ENCODE data around the gene SNRNP35.

SNRNP35 gene

GRCh38 chr12:123485756-123486155, 27.8 kb downstream of the SNRNP35 start:
- ATAC-seq, result no peak
- TF ChIP-seq, protein P1, sequence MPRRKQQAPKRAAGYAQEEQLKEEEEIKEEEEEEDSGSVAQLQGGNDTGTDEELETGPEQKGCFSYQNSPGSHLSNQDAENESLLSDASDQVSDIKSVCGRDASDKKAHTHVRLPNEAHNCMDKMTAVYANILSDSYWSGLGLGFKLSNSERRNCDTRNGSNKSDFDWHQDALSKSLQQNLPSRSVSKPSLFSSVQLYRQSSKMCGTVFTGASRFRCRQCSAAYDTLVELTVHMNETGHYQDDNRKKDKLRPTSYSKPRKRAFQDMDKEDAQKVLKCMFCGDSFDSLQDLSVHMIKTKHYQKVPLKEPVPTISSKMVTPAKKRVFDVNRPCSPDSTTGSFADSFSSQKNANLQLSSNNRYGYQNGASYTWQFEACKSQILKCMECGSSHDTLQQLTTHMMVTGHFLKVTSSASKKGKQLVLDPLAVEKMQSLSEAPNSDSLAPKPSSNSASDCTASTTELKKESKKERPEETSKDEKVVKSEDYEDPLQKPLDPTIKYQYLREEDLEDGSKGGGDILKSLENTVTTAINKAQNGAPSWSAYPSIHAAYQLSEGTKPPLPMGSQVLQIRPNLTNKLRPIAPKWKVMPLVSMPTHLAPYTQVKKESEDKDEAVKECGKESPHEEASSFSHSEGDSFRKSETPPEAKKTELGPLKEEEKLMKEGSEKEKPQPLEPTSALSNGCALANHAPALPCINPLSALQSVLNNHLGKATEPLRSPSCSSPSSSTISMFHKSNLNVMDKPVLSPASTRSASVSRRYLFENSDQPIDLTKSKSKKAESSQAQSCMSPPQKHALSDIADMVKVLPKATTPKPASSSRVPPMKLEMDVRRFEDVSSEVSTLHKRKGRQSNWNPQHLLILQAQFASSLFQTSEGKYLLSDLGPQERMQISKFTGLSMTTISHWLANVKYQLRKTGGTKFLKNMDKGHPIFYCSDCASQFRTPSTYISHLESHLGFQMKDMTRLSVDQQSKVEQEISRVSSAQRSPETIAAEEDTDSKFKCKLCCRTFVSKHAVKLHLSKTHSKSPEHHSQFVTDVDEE (CRISPR knock-in tag; IDR thresholded peaks at IDR 0.05), result no peak
- TF ChIP-seq OSR1 (CRISPR knock-in tag; IDR thresholded peaks at IDR 0.05) (no peak), SNAI2 (CRISPR knock-in tag; IDR thresholded peaks at IDR 0.05) (no peak)

DNA sequence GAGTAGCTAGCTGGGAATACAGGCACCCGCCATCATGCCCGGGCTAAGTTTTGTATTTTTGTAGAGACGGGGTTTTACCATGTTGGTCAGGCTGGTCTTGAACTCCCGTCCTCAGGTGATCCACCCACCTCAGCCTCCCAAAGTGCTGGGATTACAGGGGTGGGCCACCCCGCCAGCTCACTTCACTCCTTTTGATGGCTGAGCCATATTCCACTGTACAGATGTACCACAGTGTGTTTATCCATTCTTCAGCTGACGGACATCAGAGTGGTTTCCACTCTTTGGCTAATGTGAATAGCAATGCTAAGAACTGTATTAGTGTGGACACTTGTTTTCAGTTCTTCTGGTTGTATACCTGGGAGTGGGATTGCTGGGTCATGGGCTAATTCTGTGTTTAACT, 29.5 kb downstream of the SNRNP35 start:
- TF ChIP-seq ZNF8 (CRISPR knock-in tag; IDR thresholded peaks at IDR 0.05) (peak; percentile 72), ESRRG (CRISPR knock-in tag; IDR thresholded peaks at IDR 0.05) (no peak)
- ATAC-seq, result no peak

DNA sequence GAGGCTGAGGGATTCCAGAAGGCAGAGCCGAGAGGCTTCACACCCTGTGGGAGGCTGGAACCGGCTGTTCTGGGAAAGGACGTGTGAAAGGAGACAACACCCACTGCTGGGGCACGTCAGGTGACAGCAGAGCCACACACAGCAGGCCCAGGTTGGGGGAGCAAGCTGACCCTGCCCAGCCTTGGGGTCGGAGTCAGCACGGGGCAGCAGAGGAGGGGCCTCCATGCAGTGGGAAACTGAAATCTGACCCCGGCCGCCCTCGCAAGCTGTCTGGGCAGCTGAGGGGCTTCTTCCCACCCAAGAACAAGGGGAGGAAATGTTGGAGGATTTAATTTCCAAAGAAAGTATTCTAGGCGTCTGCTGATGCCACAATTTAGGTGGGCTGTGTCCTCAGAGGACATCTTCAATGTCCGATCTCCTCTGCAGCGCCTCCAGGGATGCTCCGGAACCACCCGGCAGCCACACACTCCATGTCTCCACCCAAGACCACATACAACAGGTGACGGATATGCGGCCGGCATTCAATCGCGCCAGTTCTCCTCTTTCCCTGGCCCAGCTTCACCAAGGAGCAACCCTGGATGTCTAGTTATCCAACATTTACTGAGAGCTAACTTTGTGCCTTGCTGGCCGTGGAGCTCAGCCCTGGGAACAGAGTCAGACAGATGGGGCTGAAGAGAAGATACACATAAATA, 30.7 kb downstream of the SNRNP35 start:
- no peak for ATAC-seq
- no peak for TF ChIP-seq SNAI2 (CRISPR knock-in tag; IDR thresholded peaks at IDR 0.05)
- TF ChIP-seq, protein P2, sequence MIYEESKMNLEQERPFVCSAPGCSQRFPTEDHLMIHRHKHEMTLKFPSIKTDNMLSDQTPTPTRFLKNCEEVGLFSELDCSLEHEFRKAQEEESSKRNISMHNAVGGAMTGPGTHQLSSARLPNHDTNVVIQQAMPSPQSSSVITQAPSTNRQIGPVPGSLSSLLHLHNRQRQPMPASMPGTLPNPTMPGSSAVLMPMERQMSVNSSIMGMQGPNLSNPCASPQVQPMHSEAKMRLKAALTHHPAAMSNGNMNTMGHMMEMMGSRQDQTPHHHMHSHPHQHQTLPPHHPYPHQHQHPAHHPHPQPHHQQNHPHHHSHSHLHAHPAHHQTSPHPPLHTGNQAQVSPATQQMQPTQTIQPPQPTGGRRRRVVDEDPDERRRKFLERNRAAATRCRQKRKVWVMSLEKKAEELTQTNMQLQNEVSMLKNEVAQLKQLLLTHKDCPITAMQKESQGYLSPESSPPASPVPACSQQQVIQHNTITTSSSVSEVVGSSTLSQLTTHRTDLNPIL (CRISPR knock-in tag; IDR thresholded peaks at IDR 0.05; ENCODE audit: low read depth), result no peak
- TF ChIP-seq ARNTL (CRISPR knock-in tag; IDR thresholded peaks at IDR 0.05; ENCODE audit: borderline replicate concordance, low read depth), result no peak
- TF ChIP-seq, protein P3, sequence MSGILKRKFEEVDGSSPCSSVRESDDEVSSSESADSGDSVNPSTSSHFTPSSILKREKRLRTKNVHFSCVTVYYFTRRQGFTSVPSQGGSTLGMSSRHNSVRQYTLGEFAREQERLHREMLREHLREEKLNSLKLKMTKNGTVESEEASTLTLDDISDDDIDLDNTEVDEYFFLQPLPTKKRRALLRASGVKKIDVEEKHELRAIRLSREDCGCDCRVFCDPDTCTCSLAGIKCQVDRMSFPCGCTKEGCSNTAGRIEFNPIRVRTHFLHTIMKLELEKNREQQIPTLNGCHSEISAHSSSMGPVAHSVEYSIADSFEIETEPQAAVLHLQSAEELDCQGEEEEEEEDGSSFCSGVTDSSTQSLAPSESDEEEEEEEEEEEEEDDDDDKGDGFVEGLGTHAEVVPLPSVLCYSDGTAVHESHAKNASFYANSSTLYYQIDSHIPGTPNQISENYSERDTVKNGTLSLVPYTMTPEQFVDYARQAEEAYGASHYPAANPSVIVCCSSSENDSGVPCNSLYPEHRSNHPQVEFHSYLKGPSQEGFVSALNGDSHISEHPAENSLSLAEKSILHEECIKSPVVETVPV (CRISPR knock-in tag; IDR thresholded peaks at IDR 0.05), result no peak
- TF ChIP-seq RARB (CRISPR knock-in tag; IDR thresholded peaks at IDR 0.05), result no peak
- TF ChIP-seq ZC3H10 (CRISPR knock-in tag; IDR thresholded peaks at IDR 0.05), result no peak
- no peak for TF ChIP-seq ZFP30 (CRISPR knock-in tag; IDR thresholded peaks at IDR 0.05)
- no peak for TF ChIP-seq ZFP3 (CRISPR knock-in tag; IDR thresholded peaks at IDR 0.05)

- TF ChIP-seq TCF4 (CRISPR knock-in tag; IDR thresholded peaks at IDR 0.05; ENCODE audit: borderline replicate concordance) (no peak), POU6F1 (CRISPR knock-in tag; IDR thresholded peaks at IDR 0.05; ENCODE audit: borderline replicate concordance, low read depth) (no peak), ZFP3 (CRISPR knock-in tag; IDR thresholded peaks at IDR 0.05) (peak; percentile 94), GLIS3 (CRISPR knock-in tag; IDR thresholded peaks at IDR 0.05) (no peak), ESRRG (CRISPR knock-in tag; IDR thresholded peaks at IDR 0.05) (no peak), ZNF565 (CRISPR knock-in tag; conservative IDR thresholded peaks at IDR 0.05; ENCODE audit: low read depth) (no peak)
- TF ChIP-seq, protein P2 (CRISPR knock-in tag; IDR thresholded peaks at IDR 0.05; ENCODE audit: low read depth), result no peak
- ATAC-seq, result no peak
Observed at GRCh38 chr12:123489580-123489979, 31.6 kb downstream of the SNRNP35 start.

DNA sequence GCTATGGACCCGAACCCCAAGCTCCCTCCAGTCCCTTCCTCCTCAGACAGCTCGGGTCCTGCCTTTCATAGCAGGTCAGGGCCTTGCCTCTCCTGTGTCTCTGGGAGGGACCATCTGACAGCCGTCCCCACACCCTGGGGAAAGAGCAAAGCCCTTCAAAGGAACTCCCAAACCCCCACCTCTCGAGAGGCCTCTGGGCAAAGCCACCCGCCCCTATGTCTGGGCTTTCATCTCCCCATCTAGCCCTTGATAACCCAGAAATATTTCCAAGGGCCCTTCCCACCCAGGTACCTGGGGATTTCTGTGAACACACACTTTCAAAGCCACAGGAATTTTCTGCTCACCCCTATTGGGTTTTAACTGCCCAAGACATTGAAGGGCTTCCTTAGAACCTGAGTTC, 32.1 kb downstream of the SNRNP35 start:
- TF ChIP-seq RARB (CRISPR knock-in tag; IDR thresholded peaks at IDR 0.05), result no peak
- TF ChIP-seq CSDC2 (CRISPR knock-in tag; IDR thresholded peaks at IDR 0.05), result no peak
- TF ChIP-seq PPARA (CRISPR knock-in tag; IDR thresholded peaks at IDR 0.05; ENCODE audit: borderline replicate concordance), result no peak
- no peak for TF ChIP-seq SNAI2 (CRISPR knock-in tag; IDR thresholded peaks at IDR 0.05)
- no peak for TF ChIP-seq POU6F1 (CRISPR knock-in tag; IDR thresholded peaks at IDR 0.05; ENCODE audit: borderline replicate concordance, low read depth)
- TF ChIP-seq ZNF8 (CRISPR knock-in tag; IDR thresholded peaks at IDR 0.05), result no peak
- TF ChIP-seq ZFP3 (CRISPR knock-in tag; IDR thresholded peaks at IDR 0.05), result no peak
- no peak for TF ChIP-seq BACH2 (CRISPR knock-in tag; IDR thresholded peaks at IDR 0.05; ENCODE audit: borderline replicate concordance)
- no peak for TF ChIP-seq ZNF565 (CRISPR knock-in tag; conservative IDR thresholded peaks at IDR 0.05; ENCODE audit: low read depth)
- ATAC-seq, result no peak
